Middle frontal gyrus (tissue), 1 donor: Measurements from ENCODE around the gene MAPK8IP3.
"Not testable (repeated sequence)": the region's sequence is repeated elsewhere in the genome, so short reads cannot be mapped to it uniquely, and the experiment has no call there.

ENCODE experiments used
- DNase-seq: peaks from one replicate; pipeline ENCODE4 v3.0.0-alpha.2; 2015; ENCODE audit warnings: low spot score; ENCODE audit errors: extremely low spot score

Gene MAPK8IP3

DNA sequence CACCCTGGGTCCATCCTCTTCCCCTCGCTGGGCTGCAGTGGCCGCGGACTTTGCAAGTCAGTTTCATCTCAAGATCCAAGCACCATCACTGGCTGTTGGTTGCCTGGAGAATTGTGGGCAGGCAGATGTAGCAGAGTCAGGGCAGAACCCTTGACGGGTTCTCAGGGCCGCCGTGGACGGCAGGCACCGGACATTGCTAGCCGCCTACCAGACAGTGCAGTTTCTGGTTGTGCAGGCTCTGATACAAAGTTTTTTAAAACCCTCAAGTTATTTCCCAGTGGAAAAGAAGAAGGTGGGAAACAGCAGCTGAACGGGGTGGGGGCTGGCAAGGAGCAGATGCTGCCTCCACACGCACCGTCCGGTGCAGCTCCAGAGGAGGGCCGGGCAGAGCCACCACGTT is 3.4 kb downstream of the MAPK8IP3 start:
- DNase-seq, result no peak

DNA sequence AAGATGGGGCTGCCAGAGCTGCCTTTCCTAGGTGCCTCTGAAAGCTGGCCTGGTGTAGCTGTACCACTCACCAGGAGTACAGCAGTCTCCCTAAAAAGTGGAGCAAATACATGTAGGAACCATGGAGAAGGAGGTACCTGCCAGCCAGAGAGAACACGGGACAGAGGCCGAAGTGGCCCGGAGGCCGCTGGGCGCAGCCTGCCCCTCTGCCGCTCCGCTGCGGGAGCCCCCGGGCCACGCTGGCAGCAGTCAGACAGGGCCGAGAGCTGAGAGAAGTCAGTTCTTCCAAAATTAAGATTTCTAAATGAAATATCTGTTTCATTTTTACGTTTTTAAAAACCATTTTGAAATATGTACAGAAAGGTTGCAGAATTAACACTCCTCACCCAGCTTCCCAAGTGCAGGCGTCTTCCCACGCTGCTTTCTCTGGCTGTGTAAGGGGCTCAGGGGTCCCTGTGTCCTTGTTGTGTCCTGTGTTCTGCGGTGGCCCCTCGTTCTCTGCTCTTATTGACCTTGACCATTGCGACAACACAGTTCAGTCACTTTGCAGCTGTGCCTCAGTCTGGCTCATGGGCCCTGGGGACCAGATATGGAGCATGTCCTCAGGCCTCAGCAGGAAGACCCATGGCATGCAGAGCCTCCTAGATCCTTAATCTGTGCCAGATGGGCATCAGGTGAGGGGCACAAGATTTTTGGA is 5.0 kb downstream of the MAPK8IP3 start:
- no peak for DNase-seq

DNA sequence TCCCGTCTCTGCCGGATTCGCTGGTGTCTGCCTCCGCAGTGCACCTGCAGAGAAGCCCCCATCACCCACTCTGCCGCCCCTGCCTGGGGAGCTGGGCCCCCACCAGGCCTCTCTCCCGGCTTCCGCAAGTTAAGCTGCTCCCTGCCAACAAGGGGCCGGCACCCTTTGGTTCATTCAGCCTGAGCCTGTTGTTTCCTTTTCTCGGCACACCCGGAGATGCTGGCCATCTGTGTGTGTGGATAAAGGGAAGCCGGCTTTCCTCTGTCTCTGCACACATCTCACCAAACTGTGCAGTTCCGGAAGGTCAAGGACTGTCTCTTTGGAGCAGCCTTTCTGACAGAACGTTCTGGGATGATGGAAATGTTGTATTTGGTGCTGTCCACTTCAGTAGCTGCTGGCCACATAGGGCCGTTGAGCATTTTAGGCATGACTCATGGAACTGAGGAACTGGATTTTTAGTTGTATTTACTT is 6.8 kb downstream of the MAPK8IP3 start:
- no peak for DNase-seq

DNA sequence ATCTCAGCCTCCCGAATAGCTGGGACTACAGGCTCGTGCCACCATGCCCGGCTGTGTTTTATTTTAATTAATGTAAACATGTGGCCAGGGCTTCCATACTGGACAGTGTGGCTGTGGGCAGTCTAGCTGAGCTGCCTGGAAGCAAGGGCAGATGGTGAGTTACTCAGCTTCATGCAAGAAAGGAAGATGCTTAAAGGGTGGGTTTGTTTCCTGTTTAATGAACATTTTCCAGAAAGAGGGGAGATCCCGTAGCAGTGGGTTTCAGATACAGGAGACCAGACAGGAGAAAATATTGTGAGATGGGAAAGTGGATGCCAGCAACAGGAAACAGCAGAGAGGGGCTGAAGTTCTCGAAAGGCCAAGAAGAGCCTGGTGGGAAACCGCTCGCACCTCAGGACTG is 7.3 kb downstream of the MAPK8IP3 start:
- DNase-seq, result no peak

DNA sequence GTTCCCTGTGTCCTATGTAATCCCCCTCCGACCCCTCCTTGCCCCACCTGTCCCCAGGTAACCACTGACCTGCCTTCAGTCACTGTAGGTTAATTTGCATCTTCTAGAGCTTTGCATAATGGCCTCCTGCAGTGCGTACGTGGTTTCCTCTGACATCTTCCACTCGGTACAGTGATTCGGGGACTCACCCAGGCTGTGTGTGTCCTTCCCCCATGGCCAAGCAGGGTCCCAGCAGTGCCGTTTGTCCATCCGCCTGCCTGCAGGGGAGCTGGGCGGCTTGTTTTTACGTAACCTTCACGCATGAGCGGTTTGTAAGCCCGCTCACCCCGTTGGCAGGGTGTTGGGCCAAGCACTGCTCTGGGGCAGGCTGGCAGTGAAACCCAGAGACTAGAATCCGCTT is 7.9 kb downstream of the MAPK8IP3 start:
- DNase-seq, result no peak

DNA sequence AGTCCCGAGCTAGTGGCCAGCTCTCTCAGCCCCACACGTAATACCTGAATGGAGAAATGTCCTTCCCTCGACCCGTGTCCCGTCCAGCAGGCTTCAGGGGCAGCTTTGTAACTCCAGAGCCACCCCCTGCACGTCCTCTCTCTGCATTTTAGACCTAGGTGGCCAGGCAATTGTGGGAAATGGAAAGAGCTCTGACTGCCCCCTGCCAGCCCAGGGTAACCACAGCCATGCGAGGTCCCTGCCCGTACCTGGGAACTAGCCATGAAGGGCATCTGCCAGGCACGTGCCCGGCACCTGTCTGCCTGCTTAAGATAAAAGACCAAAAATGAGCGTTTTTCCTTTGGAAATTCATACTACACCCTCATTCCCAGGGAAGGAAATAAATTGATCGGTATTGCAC is 9.2 kb downstream of the MAPK8IP3 start:
- DNase-seq, result no peak

DNA sequence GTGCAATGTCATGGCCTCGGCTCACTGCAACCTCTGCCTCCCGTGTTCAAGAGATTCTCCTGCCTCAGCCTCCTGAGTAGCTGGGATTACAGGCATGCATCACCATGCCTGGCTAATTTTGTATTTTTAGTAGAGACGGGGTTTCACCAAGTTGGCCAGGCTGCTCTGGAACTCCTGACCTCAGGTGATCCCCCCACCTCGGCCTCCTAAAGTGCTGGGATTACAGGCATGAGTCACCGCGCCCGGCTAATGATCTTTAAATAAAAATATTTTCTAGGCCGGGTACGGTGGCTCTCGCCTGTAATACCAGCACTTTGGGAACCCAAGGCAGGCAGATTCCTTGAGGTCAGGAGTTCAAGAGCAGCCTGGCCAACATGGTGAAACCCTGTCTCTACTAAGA is 12.2 kb downstream of the MAPK8IP3 start:
- DNase-seq, result not testable (repeated sequence)

DNA sequence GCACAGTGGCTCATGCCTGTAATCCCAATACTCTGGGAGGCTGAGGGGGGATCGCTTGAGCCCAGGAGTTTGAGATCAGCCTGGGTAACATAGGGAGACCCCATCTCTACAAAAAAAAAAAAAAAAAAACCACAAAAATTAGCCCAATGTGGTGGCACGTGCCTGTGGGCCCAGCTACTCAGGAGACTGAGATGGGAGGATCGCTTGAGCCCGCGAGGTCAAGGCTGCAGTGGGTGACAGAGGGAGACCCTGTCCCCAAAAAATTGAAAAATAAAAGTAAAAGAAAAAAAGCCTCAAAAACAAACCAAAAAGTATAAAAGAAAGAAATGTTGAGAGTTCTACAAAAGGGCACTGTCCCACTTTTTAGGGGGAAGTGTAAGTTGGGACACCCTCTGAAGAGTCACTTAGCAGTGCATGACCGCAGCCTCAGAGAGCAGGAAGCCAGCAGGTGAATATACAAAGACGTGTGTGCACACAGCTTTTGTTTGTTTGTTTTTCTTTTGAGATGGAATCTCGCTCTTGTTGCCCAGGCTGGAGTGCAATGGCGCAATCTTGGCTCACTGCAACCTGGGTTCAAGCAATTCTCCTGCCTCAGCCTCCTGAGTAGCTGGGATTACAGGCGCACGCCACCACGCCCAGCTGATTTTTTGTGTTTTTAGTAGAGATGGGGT is 13.7 kb downstream of the MAPK8IP3 start:
- not testable (repeated sequence) for DNase-seq

DNA sequence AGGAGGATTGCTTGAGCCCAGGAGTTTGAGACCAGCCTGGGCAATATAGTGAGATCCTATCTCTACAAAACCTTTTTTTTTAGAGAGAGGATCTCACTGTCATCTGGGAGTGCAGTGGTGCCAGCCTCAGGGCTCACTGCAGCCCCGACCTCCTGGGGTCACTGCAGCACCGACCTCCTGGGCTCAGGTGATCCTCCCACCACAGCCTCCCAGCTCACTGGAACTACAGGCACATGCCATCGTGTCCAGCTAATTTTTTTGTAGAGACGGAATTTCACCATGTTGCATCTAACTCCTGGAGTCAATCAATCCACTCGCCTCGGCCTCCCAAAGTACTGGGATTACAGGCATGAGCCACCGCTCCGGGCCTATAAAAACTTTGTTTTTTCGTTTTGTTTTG is 15.4 kb downstream of the MAPK8IP3 start:
- DNase-seq, result no peak

DNA sequence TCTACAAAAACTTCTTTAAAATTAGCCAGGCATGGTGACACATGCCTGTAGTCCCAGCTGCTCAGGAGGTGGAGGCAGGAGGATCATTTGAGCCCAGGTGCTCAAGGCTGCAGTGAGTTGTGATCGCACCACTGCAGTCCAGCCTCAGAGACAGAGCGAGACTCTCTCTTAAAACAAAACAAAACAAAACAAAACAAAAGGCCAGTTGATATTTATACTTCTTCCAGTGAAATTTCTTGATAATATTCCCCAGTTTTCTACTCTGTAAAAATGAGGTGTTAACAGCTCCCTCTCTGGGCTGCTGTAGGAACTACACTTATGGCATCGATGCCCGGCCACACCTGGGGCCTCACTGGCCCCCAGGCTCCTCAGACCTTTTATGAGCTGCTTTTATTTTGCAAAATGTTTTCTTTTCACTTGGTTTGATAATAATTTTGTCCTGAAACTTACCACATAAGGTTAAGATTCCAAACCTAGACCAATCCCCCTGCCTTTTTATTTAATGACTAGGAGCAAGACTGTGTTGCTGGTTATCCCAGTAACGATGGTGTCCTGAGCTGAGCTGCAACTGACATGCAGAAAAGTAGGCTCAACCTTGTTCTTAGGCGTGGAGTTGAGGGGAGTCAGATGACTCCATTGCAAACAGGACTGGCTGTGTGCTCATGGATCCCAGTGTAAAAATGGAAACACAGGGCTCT is 17.6 kb downstream of the MAPK8IP3 start:
- no peak for DNase-seq

DNA sequence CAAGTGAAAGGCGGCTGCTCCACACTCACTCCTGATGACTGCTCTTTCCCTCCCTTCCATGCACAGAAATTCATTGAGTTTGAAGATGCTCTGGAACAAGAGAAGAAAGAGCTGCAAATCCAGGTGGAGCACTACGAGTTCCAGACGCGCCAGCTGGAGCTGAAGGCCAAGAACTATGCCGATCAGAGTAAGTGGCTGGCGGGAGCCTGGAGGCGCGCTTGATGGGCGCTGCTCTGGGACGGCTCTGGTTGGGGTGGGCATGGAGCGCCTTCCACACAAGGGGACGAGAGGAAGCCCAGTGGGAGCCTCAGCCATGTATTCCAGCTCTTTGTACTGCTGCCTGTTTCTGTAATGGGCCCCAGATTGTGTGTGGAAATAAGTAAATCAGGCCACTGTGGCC is 18.5 kb downstream of the MAPK8IP3 start:
- DNase-seq, result no peak

DNA sequence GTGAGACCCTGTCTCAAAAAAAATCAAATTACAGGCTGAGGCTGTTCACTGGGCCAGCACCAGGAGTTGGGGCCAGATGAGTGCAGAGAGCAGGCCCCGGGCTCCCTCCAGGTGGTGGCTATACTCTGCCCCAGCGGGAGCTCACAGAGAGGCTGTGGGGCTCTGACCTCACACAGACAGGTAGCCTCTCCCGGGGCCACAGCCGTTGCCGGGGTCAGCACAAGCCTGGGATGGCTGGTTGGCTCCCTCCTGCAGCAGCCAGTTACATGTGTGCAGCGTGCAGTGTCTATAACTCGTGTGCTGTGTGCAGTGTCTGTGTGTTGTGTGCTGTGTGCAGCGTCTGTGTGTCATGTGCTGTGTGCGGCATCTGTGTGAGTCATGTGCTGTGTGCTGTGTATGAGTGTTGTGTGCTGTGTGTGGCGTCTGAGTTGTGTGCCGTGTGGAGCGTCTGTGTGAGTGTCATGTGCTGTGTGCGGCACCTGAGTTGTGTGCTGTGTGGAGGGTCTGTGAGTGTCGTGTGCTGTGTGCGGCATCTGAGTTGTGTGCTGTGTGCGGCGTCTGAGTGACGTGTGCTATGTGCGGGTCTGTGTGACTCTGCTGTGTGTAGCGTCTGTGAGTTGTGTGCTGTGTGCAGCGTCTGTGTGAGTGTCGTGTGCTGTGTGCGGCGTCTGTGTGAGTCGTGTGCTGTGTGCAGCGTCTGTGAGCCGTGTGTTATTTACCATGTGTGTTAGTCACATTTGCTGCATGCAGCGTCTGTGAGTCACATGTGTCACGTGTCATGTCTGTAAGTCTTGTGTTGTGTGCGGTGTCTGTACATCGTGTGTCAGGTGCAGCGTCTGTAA is 20.9 kb downstream of the MAPK8IP3 start:
- no peak for DNase-seq

DNA sequence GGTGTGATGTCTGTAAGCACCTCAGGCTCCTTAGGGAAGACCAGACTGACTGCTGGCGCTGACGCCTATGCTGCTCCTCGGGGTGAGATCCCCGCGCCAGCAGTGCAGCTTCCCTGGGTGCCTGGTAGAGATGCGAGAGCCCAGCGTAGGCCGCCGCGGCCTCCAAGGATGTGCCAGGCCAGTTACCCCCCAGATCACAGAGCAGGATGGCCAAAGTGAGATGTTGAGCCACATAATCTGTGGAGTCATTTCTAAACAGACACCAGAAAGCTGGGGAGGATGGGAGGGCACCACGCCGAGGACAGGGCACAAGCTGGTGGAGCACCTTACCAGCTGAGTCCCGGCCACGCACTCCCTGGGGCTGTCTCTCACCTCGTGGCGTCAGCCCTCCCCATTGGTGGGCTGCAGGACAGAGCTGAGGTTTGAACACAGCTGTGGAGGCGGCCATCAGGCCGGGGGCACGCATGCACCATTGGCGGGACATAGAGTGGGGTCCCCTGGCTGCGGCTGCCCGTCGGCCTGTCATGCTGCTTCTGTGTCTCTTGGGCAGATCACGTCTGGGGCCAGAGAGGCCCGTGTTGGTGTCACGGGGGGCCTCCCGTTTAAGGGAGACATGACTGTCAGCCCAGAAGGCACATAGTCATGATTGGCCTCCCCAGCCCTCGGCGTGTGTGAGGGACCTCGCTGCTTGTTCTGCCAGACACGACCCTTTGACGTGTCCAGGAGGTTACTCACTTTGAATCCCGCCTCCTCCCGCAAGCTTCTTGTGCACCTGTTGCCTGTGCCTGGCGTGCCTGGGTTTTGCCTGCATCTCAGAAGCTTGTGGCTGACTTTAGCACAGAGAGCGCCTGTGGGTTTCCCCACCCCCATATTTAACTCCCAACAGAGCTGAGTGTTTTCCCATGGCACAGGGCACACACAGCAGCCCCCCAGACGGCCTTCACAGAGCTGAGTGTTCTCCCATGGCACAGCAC is 21.9 kb downstream of the MAPK8IP3 start:
- no peak for DNase-seq

DNA sequence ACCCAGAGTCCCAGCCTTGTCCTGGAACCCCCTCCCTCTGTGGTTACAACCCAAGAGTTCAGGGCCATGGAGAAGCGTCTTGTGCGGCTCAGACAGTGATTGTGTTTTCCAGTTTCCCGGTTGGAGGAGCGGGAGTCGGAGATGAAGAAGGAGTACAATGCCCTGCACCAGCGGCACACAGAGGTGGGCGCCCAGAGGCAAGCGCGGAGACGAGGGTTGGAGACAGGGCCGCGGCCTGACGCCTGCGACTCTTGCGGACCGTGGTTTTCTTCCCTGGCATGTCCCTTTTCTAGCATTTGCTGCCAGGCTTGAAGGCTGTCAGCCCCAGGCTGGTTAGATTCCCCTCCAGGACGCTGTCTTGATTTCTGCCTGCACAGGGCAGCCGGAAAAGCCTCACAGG is 23.0 kb downstream of the MAPK8IP3 start:
- DNase-seq, result no peak

DNA sequence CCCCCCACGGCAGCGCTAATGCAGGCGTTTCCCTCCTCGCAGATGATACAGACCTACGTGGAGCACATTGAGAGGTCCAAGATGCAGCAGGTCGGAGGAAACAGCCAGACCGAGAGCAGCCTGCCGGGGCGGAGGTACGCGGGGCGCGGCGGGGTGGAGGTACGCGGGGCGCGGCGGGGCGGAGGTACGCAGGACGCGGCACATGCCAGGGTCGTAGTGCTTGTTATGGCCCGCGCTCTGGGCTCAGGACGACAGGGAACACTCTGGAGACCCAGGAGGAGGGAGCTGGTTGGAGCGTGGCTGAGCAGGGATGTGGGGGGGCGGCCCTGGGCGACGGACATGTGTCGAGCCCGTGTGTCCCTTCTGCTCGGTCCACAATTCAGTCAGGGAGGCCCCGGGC is 23.4 kb downstream of the MAPK8IP3 start:
- DNase-seq, result no peak

DNA sequence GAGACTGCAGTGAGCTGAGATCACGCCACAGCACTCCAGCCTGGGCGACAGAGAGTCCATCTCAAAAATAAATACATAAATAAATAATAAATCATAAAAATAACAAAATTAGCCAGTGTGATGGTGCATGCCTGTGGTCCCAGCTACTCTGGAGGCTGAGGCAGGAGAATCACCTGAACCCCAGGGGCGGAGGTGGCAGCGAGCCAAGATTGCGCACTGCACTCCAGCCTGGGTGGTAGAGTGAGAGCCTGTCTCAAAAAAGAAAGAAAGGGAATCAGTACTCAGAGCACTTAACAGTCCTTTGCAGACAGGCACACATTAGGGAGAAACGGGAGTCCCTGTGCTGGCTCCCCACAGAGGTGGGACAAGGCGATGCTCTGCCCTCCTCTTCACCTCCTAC is 25.1 kb downstream of the MAPK8IP3 start:
- DNase-seq, result no peak

DNA sequence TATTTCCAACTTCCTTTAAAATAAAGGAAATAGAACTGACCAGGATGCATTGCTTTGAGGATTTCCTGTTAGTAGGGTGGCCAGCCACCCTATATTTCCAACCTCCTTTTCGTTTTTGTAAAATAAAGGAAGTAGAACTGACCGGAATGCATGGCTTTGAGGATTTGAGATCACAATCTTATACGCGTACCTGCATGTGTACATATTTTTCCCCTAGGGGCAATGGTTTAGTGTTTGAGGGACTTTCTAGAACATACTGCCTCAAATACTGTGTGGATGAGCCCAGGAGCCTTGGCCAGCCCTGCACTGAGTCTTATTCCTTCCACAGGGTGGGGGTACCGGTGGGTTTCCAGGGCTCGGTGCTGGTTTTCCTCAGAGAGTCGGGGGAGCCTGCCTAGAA is 25.6 kb downstream of the MAPK8IP3 start:
- DNase-seq, result no peak

DNA sequence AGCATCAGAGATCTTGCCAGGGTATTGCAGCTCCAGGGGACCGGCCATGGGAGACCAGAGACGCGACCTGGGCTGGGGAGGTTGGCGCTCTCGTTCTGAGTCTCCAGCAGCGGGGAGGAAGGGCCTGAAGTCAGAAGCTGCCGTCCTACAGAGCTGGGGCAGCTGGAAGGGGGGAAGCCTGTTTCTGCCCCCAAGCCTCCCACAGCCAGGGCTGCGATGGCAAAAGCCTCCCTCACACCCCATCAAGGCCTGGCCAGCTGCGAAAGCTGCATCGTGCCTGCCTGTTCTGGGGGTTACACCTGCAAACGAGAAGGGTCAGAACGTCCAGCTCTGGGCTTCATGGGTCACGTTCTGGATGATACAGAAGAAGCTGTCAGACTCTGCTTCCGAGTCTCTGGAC is 26.1 kb downstream of the MAPK8IP3 start:
- no peak for DNase-seq

DNA sequence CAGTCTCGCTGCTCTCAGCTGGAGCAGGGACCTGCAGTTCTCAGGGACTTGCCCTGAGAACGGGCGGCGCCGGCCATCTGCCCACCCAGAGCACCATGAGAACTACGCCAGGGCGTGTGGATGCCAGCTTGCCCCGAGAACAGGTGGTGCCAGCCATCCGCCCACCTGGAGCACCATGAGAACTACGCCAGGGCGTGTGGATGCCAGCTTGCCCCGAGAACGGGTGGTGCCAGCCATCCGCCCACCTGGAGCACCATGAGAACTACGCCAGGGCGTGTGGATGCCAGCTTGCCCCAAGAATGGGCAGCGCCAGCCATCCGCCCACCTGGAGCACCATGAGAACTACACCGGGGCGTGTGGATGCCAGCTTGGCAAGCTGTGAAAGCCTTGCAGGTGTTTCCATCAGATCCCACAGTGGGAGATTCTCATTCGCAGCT is 26.6 kb downstream of the MAPK8IP3 start:
- DNase-seq, result not testable (repeated sequence)

DNA sequence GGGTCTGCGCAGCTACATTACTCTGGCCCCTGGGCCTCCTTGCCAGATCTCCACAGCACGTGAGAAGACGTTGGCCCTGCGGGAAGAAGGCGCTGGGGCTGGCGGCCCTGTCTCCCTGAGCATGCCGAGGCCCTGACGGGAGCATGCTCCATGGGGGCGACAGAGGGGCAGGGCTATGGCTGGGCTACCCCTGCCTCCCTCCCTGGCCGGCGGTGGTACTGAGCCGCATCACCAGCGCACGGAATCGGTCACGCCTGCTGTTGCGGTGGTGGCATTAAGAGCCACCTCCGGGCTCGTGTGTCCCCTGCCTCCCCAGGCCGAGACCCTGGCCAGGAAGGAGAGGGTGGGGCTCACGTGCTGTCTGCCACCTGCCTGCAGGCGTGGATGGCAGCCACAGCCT is 28.1 kb downstream of the MAPK8IP3 start:
- no peak for DNase-seq
